Endodermal cell (in vitro differentiated cells): ENCODE results near the gene FBXL16. TPM values are rescaled to one million over a fixed set of nuclear protein-coding genes. Genes with fewer than 3 reads are reported as not detected.

Experiments
- DNase-seq: peaks from one replicate; pipeline ENCODE4 v3.0.0-alpha.2; 2017
- H3K27ac ChIP-seq: 2 replicates; pipeline ENCODE4 v1.5.1; 2013; ENCODE audit warnings: mild to moderate bottlenecking, low read depth, low read length, moderate library complexity
- H3K27me3 ChIP-seq: 2 replicates; pipeline ENCODE4 v1.6.1; 2013; ENCODE audit warnings: mild to moderate bottlenecking, low read length, moderate library complexity; ENCODE audit not compliant: insufficient read depth, control insufficient read depth, poor library complexity, severe bottlenecking
- H3K36me3 ChIP-seq: 2 replicates; pipeline ENCODE4 v1.7.0; 2013; ENCODE audit warnings: mild to moderate bottlenecking, low read length, moderate library complexity; ENCODE audit not compliant: control insufficient read depth, insufficient read depth
- H3K4me1 ChIP-seq: one replicate; pipeline ENCODE4 v1.7.0; 2013; ENCODE audit warnings: low read length; ENCODE audit not compliant: control insufficient read depth, insufficient read depth
- H3K4me3 ChIP-seq: 2 replicates; pipeline ENCODE4 v1.5.1; 2013; ENCODE audit warnings: mild to moderate bottlenecking, low read length, moderate library complexity
- H3K9ac ChIP-seq: 2 replicates; pipeline ENCODE4 v1.6.1; 2013; ENCODE audit warnings: mild to moderate bottlenecking, low read length, moderate library complexity; ENCODE audit not compliant: poor library complexity, severe bottlenecking; ENCODE audit errors: extremely low read depth
- H3K9me3 ChIP-seq: 2 replicates; pipeline ENCODE4 v1.6.1; 2013; ENCODE audit warnings: mild to moderate bottlenecking, low read length, moderate library complexity; ENCODE audit not compliant: control insufficient read depth
- H3K27ac Mint-ChIP-seq: 2 replicates; pipeline ENCODE4 v1.8.0; 2020; ENCODE audit warnings: mixed read lengths
- H3K27me3 Mint-ChIP-seq: 2 replicates; pipeline ENCODE4 v1.8.0; 2021; ENCODE audit warnings: mild to moderate bottlenecking, mixed read lengths; ENCODE audit not compliant: insufficient read depth
- H3K36me3 Mint-ChIP-seq: 2 replicates; pipeline ENCODE4 v1.8.0; 2020; ENCODE audit warnings: low read depth, mixed read lengths
- H3K4me1 Mint-ChIP-seq: 2 replicates; pipeline ENCODE4 v1.8.0; 2020; ENCODE audit warnings: mixed read lengths
- H3K4me3 Mint-ChIP-seq: 2 replicates; pipeline ENCODE4 v1.8.0; 2020; ENCODE audit warnings: mild to moderate bottlenecking, moderate library complexity, mixed read lengths
- H3K9me3 Mint-ChIP-seq: 2 replicates; pipeline ENCODE4 v1.8.0; 2020; ENCODE audit warnings: mild to moderate bottlenecking, mixed read lengths
- CTCF ChIP-seq: fragments of 200-600 bp; sonication (generic); conservative IDR thresholded peaks from 2 replicates; pipeline ENCODE4 v1.5.0; 2021; ENCODE audit warnings: antibody characterized with exemption, mild to moderate bottlenecking
- WGBS, 2 experiments: methylation state at CpG; one replicate each; pipeline versions ENCODE4 v1.1.5 to v1.1.7; 2013; ENCODE audit warnings: missing lambda C conversion rate in 2 of 2, mixed read lengths in 1 of 2; ENCODE audit not compliant: insufficient coverage in 1 of 2, insufficient read length in 1 of 2; 5-methylcytosine and 5-hydroxymethylcytosine counted together
- total RNA-seq, 2 donors: library from RNA; stranded (reverse); fragmentation: NEBNext Ultra II Directional in 1 of 2; extraction: Animal tissue kit (Norgen Biotek cat#: 25700) in 1 of 2; gene quantifications; 2 replicates in 1 of 2; 3 replicates in 1 of 2; pipeline ENCODE4 v1.2.1, GENCODE V29; 2021

The FBXL16 gene
- total RNA-seq, 2 donors from 2014 or later, result 0.38 to 2.2 TPM

GRCh38 chr16:680967-681745, 24.4 kb downstream of the FBXL16 start:
- peak; percentile 21 for TF ChIP-seq CTCF
- H3K27me3 Mint-ChIP-seq, result no peaks in the 10 kb centered on the region
- Histone ChIP-seq H3K4me3 (peak overlapping the region; percentile 91), H3K27me3 (no peaks in the 10 kb centered on the region), H3K27ac (peak overlapping the region; percentile 17), H3K9me3 (no peaks in the 10 kb centered on the region), H3K4me1 (peaks cover 18% of the 10 kb centered on the region), H3K9ac (peak overlapping the region; percentile 76), H3K36me3 (peaks cover 30% of the 10 kb centered on the region)
- peak overlapping the region; percentile 73 for H3K4me3 Mint-ChIP-seq
- peaks cover 17% of the 10 kb centered on the region for H3K4me1 Mint-ChIP-seq
- 64 to 76% methylated on average over 35 to 44 of the region's 44 CpGs for WGBS, 2 experiments
- peaks cover 28% of the 10 kb centered on the region for H3K36me3 Mint-ChIP-seq
- peak; percentile 73 for DNase-seq
- H3K9me3 Mint-ChIP-seq, result no peaks in the 10 kb centered on the region
- H3K27ac Mint-ChIP-seq, result peak overlapping the region; percentile 48

GRCh38 chr16:680625-680945, 25.0 kb downstream of the FBXL16 start:
- Histone ChIP-seq H3K9ac (peak overlapping the region; percentile 76), H3K27me3 (no peaks in the 10 kb centered on the region), H3K4me3 (peak overlapping the region; percentile 91), H3K27ac (peak overlapping the region; percentile 17), H3K9me3 (no peaks in the 10 kb centered on the region), H3K36me3 (peaks cover 27% of the 10 kb centered on the region), H3K4me1 (peaks cover 18% of the 10 kb centered on the region)
- Mint-ChIP-seq H3K4me3 (peak overlapping the region; percentile 73), H3K36me3 (peaks cover 22% of the 10 kb centered on the region), H3K27me3 (no peaks in the 10 kb centered on the region), H3K4me1 (peaks cover 17% of the 10 kb centered on the region), H3K9me3 (no peaks in the 10 kb centered on the region), H3K27ac (peak overlapping the region; percentile 48)
- TF ChIP-seq CTCF, result no peak
- DNase-seq, result peak; percentile 63
- WGBS, 2 experiments, result 0% methylated on average over 12 to 38 of the region's 38 CpGs

- H3K27me3 ChIP-seq, result no peaks in the 10 kb centered on the region
- peaks cover 24% of the 10 kb centered on the region for H3K36me3 ChIP-seq
- H3K9me3 ChIP-seq, result no peaks in the 10 kb centered on the region
- peak within 1 kb of the TSS; percentile 70 for H3K27ac ChIP-seq
- H3K4me3 Mint-ChIP-seq, result peak within 1 kb of the TSS; percentile 73
- WGBS, 2 experiments, result 0 to 1% methylated on average over 24 to 87 of the region's 91 CpGs
- H3K27ac Mint-ChIP-seq, result peak within 1 kb of the TSS; percentile 91
- no peaks in the 10 kb centered on the region for H3K27me3 Mint-ChIP-seq
- DNase-seq, result peak; percentile 99
- H3K9ac ChIP-seq, result peak within 1 kb of the TSS; percentile 76
- TF ChIP-seq CTCF, result no peak
- no peaks in the 10 kb centered on the region for H3K9me3 Mint-ChIP-seq
- H3K4me3 ChIP-seq, result peak within 1 kb of the TSS; percentile 91
- peaks cover 19% of the 10 kb centered on the region for H3K36me3 Mint-ChIP-seq
- H3K4me1 Mint-ChIP-seq, result peaks cover 19% of the 10 kb centered on the region
- peaks cover 18% of the 10 kb centered on the region for H3K4me1 ChIP-seq
Observed at GRCh38 chr16:679814-680624, 25.6 kb downstream of the FBXL16 start, which contains the start of gene STUB1. TSS of gene STUB1 (plus strand) at chr16:680410. CDS start at chr16:680526, 116 bp downstream.
